Activated T-cell treated with anti-CD3 and anti-CD28 coated beads, Interleukin-2, amount 50 U/mL, for 4 hours (primary cell): ENCODE measurements around the gene PXK. TPM values are rescaled to one million over a fixed set of nuclear protein-coding genes. Genes with fewer than 3 reads are reported as not detected.

ENCODE experiments used
- ATAC-seq, 2 donors: fragments of 200-7000 bp; cut with Tn5 transposase; one replicate each; pipeline ENCODE4 v1.10.0; 2021
- DNase-seq: peaks from one replicate; pipeline ENCODE4 v3.0.0-alpha.2; 2020
- H3K27me3 Mint-ChIP-seq: one replicate; pipeline ENCODE4 v1.8.0; 2021; ENCODE audit warnings: low read depth, mixed read lengths
- H3K36me3 Mint-ChIP-seq: one replicate; pipeline ENCODE4 v1.8.0; 2022; ENCODE audit warnings: mixed read lengths; ENCODE audit not compliant: insufficient read depth
- H3K4me1 Mint-ChIP-seq: one replicate; pipeline ENCODE4 v1.8.0; 2021; ENCODE audit warnings: low read depth, mixed read lengths
- H3K4me3 Mint-ChIP-seq: one replicate; pipeline ENCODE4 v1.8.0; 2021; ENCODE audit warnings: mild to moderate bottlenecking, moderate library complexity, mixed read lengths
- H3K9me3 Mint-ChIP-seq: one replicate; pipeline ENCODE4 v1.8.0; 2021; ENCODE audit warnings: mixed read lengths
- total RNA-seq, 3 donors: library from RNA; stranded (reverse); gene quantifications; one replicate each; pipeline ENCODE4 v1.2.1, GENCODE V29; 2021

PXK gene
- total RNA-seq, 3 donors from 2014 or later, result 30.1 to 40.2 (median 32.2) TPM

GRCh38 chr3:58392181-58392580 lies 59.5 kb downstream of the PXK start:
- Mint-ChIP-seq H3K4me3 (no peak overlapping the region), H3K4me1 (no peaks in the 10 kb centered on the region), H3K36me3 (peaks cover 31% of the 10 kb centered on the region)

GRCh38 chr3:58394339-58394738 lies 61.6 kb downstream of the PXK start:
- Mint-ChIP-seq H3K4me1 (no peaks in the 10 kb centered on the region), H3K36me3 (peaks cover 46% of the 10 kb centered on the region), H3K9me3 (no peaks in the 10 kb centered on the region), H3K27me3 (no peaks in the 10 kb centered on the region), H3K4me3 (no peak overlapping the region)
- DNase-seq, result no peak
- ATAC-seq, result no peak

More at GRCh38 chr3:58392181-58392580, 59.5 kb downstream of the PXK start:
- DNase-seq, result no peak
- Mint-ChIP-seq H3K9me3 (no peaks in the 10 kb centered on the region), H3K27me3 (no peaks in the 10 kb centered on the region)
- no peak for ATAC-seq

- DNase-seq, result no peak
- ATAC-seq, result no peak
- Mint-ChIP-seq H3K9me3 (no peaks in the 10 kb centered on the region), H3K27me3 (no peaks in the 10 kb centered on the region), H3K4me3 (no peak overlapping the region), H3K4me1 (no peaks in the 10 kb centered on the region), H3K36me3 (peaks cover 35% of the 10 kb centered on the region)
Observed at GRCh38 chr3:58398669-58399333, 66.1 kb downstream of the PXK start.

GRCh38 chr3:58403513-58404109 lies 70.9 kb downstream of the PXK start:
- H3K4me3 Mint-ChIP-seq, result no peak overlapping the region
- H3K9me3 Mint-ChIP-seq, result no peaks in the 10 kb centered on the region
- H3K4me1 Mint-ChIP-seq, result no peaks in the 10 kb centered on the region
- H3K27me3 Mint-ChIP-seq, result no peaks in the 10 kb centered on the region
- DNase-seq (no peak), ATAC-seq (no peak)
- peaks cover 20% of the 10 kb centered on the region for H3K36me3 Mint-ChIP-seq

GRCh38 chr3:58404396-58404795 lies 71.7 kb downstream of the PXK start:
- no peaks in the 10 kb centered on the region for H3K27me3 Mint-ChIP-seq
- H3K36me3 Mint-ChIP-seq, result peaks cover 21% of the 10 kb centered on the region

GRCh38 chr3:58408906-58409305 lies 76.2 kb downstream of the PXK start:
- no peak for ATAC-seq
- Mint-ChIP-seq H3K4me1 (no peaks in the 10 kb centered on the region), H3K4me3 (no peak overlapping the region), H3K27me3 (no peaks in the 10 kb centered on the region), H3K9me3 (no peaks in the 10 kb centered on the region), H3K36me3 (peaks cover 41% of the 10 kb centered on the region)
- DNase-seq, result no peak

More at GRCh38 chr3:58404396-58404795, 71.7 kb downstream of the PXK start:
- no peak for DNase-seq
- ATAC-seq, result no peak
- H3K4me3 Mint-ChIP-seq, result no peak overlapping the region
- no peaks in the 10 kb centered on the region for H3K9me3 Mint-ChIP-seq
- no peaks in the 10 kb centered on the region for H3K4me1 Mint-ChIP-seq

- Mint-ChIP-seq H3K36me3 (peaks cover 39% of the 10 kb centered on the region), H3K27me3 (no peaks in the 10 kb centered on the region), H3K9me3 (no peaks in the 10 kb centered on the region), H3K4me1 (peaks cover 6% of the 10 kb centered on the region), H3K4me3 (no peak overlapping the region)
- ATAC-seq (no peak), DNase-seq (no peak)
Observed at GRCh38 chr3:58409663-58410062, 77.0 kb downstream of the PXK start.

- DNase-seq (no peak), ATAC-seq (no peak)
- no peak overlapping the region for H3K4me3 Mint-ChIP-seq
- no peaks in the 10 kb centered on the region for H3K27me3 Mint-ChIP-seq
- H3K4me1 Mint-ChIP-seq, result peaks cover 6% of the 10 kb centered on the region
- no peaks in the 10 kb centered on the region for H3K9me3 Mint-ChIP-seq
- peaks cover 46% of the 10 kb centered on the region for H3K36me3 Mint-ChIP-seq
Observed at GRCh38 chr3:58411036-58411435, 78.3 kb downstream of the PXK start.

GRCh38 chr3:58411851-58412830 lies 79.4 kb downstream of the PXK start:
- H3K9me3 Mint-ChIP-seq, result no peaks in the 10 kb centered on the region
- DNase-seq, result no peak
- peaks cover 43% of the 10 kb centered on the region for H3K36me3 Mint-ChIP-seq
- H3K4me1 Mint-ChIP-seq, result peaks cover 6% of the 10 kb centered on the region
- H3K27me3 Mint-ChIP-seq, result no peaks in the 10 kb centered on the region
- ATAC-seq, result no peak
- no peak overlapping the region for H3K4me3 Mint-ChIP-seq

- H3K4me1 Mint-ChIP-seq, result peaks cover 6% of the 10 kb centered on the region
- H3K9me3 Mint-ChIP-seq, result no peaks in the 10 kb centered on the region
- DNase-seq (peak; percentile 31), ATAC-seq (peak; percentile 60 to 71)
- H3K27me3 Mint-ChIP-seq, result no peaks in the 10 kb centered on the region
- peaks cover 31% of the 10 kb centered on the region for H3K36me3 Mint-ChIP-seq
- H3K4me3 Mint-ChIP-seq, result no peak overlapping the region
Observed at GRCh38 chr3:58414538-58415197, 82.0 kb downstream of the PXK start.

- Mint-ChIP-seq H3K4me3 (no peak overlapping the region), H3K36me3 (peaks cover 28% of the 10 kb centered on the region), H3K27me3 (no peaks in the 10 kb centered on the region), H3K9me3 (no peaks in the 10 kb centered on the region), H3K4me1 (peaks cover 7% of the 10 kb centered on the region)
- no peak for DNase-seq
- ATAC-seq, result no peak
Observed at GRCh38 chr3:58416191-58416590, 83.5 kb downstream of the PXK start.

GRCh38 chr3:58417075-58417474 lies 84.4 kb downstream of the PXK start:
- H3K27me3 Mint-ChIP-seq, result no peaks in the 10 kb centered on the region
- H3K36me3 Mint-ChIP-seq, result peaks cover 31% of the 10 kb centered on the region
- DNase-seq (no peak), ATAC-seq (no peak)
- no peaks in the 10 kb centered on the region for H3K9me3 Mint-ChIP-seq
- H3K4me1 Mint-ChIP-seq, result peaks cover 7% of the 10 kb centered on the region
- no peak overlapping the region for H3K4me3 Mint-ChIP-seq

- Mint-ChIP-seq H3K9me3 (no peaks in the 10 kb centered on the region), H3K4me3 (no peak overlapping the region), H3K27me3 (no peaks in the 10 kb centered on the region), H3K4me1 (peaks cover 7% of the 10 kb centered on the region), H3K36me3 (peaks cover 31% of the 10 kb centered on the region)
- DNase-seq, result no peak
- no peak for ATAC-seq
Observed at GRCh38 chr3:58418227-58418626, 85.5 kb downstream of the PXK start.
